Measurements from ENCODE around the gene CGB3.

DNA sequence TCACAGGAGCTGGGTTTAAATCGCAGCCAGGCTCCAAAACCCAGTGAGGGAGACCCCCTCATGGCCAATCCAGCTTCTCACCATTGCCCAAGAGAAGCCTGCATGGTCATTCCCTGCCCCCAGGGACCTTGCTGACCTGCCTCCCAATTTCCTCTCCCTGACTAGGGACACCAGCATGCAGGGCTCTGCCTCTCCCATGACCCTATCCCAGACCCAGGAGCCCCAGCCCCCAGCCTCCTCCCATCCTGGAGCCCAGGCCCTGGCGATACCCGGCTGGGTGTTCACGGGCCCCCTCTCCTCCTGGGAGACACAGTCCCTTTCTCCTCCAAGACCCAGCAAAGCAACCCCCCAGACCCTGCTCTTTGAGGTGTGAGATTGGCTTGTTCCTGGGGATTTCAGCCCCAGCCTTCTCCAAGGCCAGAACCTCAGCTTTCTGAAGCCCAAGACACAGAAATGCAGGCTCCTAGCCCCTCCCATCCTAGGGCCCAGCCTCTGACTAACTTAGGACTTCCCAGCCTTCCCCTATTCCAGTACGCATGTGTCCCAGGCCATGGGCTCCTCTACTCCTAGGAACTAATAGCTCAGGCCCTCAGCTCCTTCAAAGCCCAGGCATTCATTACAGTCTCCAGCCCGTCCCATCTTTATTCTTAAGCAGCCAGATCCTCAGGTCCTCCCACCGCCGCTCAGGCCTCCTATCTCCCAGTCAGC is 32.1 kb downstream of the CGB3 start:
- TF ChIP-seq EZH2 (IDR thresholded peaks at IDR 0.05) (no peak), POLR2AphosphoS5 (IDR thresholded peaks at IDR 0.05; ENCODE audit: low read depth, low read length) (peak; percentile 51; the same call in 1 of the 2 replicates), RAD21 (IDR thresholded peaks at IDR 0.05; ENCODE audit: low read depth) (no peak), JUND (IDR thresholded peaks at IDR 0.05) (no peak), EGR1 (IDR thresholded peaks at IDR 0.05; ENCODE audit: low read depth) (no peak), TCF7L2 (IDR thresholded peaks at IDR 0.05; ENCODE audit: borderline replicate concordance, extremely low read depth, insufficient read depth, insufficient read length) (no peak), YY1 (IDR thresholded peaks at IDR 0.05; ENCODE audit: extremely low read depth, insufficient replicate concordance, low read depth, low read length) (no peak)
- TF ChIP-seq, protein P1, sequence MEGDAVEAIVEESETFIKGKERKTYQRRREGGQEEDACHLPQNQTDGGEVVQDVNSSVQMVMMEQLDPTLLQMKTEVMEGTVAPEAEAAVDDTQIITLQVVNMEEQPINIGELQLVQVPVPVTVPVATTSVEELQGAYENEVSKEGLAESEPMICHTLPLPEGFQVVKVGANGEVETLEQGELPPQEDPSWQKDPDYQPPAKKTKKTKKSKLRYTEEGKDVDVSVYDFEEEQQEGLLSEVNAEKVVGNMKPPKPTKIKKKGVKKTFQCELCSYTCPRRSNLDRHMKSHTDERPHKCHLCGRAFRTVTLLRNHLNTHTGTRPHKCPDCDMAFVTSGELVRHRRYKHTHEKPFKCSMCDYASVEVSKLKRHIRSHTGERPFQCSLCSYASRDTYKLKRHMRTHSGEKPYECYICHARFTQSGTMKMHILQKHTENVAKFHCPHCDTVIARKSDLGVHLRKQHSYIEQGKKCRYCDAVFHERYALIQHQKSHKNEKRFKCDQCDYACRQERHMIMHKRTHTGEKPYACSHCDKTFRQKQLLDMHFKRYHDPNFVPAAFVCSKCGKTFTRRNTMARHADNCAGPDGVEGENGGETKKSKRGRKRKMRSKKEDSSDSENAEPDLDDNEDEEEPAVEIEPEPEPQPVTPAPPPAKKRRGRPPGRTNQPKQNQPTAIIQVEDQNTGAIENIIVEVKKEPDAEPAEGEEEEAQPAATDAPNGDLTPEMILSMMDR (IDR thresholded peaks at IDR 0.05 in 2 of 3, conservative IDR thresholded peaks at IDR 0.05 in 1 of 3; ENCODE audit: borderline replicate concordance in 1 of 3, insufficient read depth in 1 of 3, low read depth in 2 of 3, low read length in 2 of 3): no peak
- TF ChIP-seq, protein P2, sequence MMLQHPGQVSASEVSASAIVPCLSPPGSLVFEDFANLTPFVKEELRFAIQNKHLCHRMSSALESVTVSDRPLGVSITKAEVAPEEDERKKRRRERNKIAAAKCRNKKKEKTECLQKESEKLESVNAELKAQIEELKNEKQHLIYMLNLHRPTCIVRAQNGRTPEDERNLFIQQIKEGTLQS (IDR thresholded peaks at IDR 0.05): no peak
- TF ChIP-seq, protein P3, sequence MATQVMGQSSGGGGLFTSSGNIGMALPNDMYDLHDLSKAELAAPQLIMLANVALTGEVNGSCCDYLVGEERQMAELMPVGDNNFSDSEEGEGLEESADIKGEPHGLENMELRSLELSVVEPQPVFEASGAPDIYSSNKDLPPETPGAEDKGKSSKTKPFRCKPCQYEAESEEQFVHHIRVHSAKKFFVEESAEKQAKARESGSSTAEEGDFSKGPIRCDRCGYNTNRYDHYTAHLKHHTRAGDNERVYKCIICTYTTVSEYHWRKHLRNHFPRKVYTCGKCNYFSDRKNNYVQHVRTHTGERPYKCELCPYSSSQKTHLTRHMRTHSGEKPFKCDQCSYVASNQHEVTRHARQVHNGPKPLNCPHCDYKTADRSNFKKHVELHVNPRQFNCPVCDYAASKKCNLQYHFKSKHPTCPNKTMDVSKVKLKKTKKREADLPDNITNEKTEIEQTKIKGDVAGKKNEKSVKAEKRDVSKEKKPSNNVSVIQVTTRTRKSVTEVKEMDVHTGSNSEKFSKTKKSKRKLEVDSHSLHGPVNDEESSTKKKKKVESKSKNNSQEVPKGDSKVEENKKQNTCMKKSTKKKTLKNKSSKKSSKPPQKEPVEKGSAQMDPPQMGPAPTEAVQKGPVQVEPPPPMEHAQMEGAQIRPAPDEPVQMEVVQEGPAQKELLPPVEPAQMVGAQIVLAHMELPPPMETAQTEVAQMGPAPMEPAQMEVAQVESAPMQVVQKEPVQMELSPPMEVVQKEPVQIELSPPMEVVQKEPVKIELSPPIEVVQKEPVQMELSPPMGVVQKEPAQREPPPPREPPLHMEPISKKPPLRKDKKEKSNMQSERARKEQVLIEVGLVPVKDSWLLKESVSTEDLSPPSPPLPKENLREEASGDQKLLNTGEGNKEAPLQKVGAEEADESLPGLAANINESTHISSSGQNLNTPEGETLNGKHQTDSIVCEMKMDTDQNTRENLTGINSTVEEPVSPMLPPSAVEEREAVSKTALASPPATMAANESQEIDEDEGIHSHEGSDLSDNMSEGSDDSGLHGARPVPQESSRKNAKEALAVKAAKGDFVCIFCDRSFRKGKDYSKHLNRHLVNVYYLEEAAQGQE (IDR thresholded peaks at IDR 0.05; ENCODE audit: low read depth): no peak

Data from HCT116 (cell line).